Endothelial cell of umbilical vein (primary cell): ENCODE data around the gene EFNB3.

ENCODE experiments used
- POLR2AphosphoS5 ChIP-seq: IDR thresholded peaks from 2 replicates; pipeline ENCODE4 v1.6.1; 2012; ENCODE audit warnings: low read depth, mild to moderate bottlenecking, control low read depth, low read length, moderate library complexity; ENCODE audit not compliant: insufficient read depth
- TF ChIP-seq, protein P1 (sequence below), 2 donors: IDR thresholded peaks; 1 replicate in 1 of 2; 2 replicates in 1 of 2; pipeline ENCODE4 v1.5.1; 2011; ENCODE audit warnings: low read length in 2 of 2, mild to moderate bottlenecking in 2 of 2, moderate library complexity in 2 of 2, control low read depth in 1 of 2, inconsistent platforms in 1 of 2, low read depth in 1 of 2; ENCODE audit not compliant: insufficient read depth in 1 of 2; ENCODE audit errors: extremely low read depth in 1 of 2

DNA sequence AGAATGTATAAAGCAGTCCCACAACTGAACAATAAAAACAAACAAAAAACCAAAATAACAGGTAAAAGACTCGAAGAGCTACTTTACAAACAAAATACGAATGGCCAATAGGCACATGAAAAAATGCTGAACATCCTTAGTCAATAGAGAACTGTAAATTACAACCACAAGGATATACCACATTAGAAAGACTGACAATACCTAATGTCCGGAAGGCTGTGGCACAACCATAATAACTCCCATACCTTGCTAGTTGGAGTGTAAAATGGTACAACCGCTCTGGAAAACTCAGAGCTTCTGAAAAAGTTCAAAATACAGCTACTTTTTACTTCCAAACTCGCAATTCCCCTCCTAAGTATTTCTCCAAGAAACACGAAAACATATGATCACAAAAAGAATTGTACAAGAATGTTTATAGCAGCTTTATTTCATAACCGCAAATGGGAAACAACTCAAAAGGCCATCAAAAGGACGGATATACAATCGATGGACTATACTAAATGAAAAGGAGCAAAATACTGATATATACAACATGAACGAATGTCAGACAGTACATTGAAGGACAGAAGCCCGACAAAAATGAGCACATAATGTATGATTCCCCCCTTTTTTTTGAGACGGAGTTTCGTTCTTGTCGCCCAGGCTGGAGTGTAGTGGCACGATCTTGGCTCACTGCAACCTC, 20.0 kb upstream of the EFNB3 start:
- TF ChIP-seq, protein P1, sequence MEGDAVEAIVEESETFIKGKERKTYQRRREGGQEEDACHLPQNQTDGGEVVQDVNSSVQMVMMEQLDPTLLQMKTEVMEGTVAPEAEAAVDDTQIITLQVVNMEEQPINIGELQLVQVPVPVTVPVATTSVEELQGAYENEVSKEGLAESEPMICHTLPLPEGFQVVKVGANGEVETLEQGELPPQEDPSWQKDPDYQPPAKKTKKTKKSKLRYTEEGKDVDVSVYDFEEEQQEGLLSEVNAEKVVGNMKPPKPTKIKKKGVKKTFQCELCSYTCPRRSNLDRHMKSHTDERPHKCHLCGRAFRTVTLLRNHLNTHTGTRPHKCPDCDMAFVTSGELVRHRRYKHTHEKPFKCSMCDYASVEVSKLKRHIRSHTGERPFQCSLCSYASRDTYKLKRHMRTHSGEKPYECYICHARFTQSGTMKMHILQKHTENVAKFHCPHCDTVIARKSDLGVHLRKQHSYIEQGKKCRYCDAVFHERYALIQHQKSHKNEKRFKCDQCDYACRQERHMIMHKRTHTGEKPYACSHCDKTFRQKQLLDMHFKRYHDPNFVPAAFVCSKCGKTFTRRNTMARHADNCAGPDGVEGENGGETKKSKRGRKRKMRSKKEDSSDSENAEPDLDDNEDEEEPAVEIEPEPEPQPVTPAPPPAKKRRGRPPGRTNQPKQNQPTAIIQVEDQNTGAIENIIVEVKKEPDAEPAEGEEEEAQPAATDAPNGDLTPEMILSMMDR (IDR thresholded peaks at IDR 0.05; ENCODE audit: extremely low read depth in 1 of 2, insufficient read depth in 1 of 2, low read depth in 1 of 2, low read length in 2 of 2): no peak
- no peak for TF ChIP-seq POLR2AphosphoS5
